ENCODE measurements around the gene OTUD5. TPM values are rescaled to one million over a fixed set of nuclear protein-coding genes. Genes with fewer than 3 reads are reported as not detected.

The OTUD5 gene
- total and polyA plus RNA-seq, 12 donors = 39.4 to 79.5 (median 53.8) TPM

- H3K27me3 ChIP-seq = no peaks in the 10 kb centered on the region
- WGBS, 4 donors = 85 to 92% (median 91%) methylated on average over 7 to 14 of the region's 14 CpGs
- H3K27ac ChIP-seq = no peak overlapping the region
- no peaks in the 10 kb centered on the region for H3K9me3 ChIP-seq (replicated peaks in 1 of 3)
- H3K36me3 ChIP-seq (replicated peaks in 1 of 2) = peaks cover 0 to 24% of the 10 kb centered on the region in 2 donors
- no peak overlapping the region for H3K4me3 ChIP-seq
- no peaks in the 10 kb centered on the region for H3K4me1 ChIP-seq (replicated peaks in 1 of 2)
- DNase-seq = no peak
- TF ChIP-seq CTCF (IDR thresholded peaks at IDR 0.05) = no peak
- no peak for TF ChIP-seq POLR2A (IDR thresholded peaks at IDR 0.05)
- intact Hi-C loops (cut with DNase I) = loop anchor here in 1 of 2 donors (10.0 kb wide), 1 partner anchor 110 kb away; no protein-coding TSS in a partner anchor
Observed at GRCh38 chrX:48904626-48905025, 52.8 kb downstream of the OTUD5 start.

- H3K36me3 ChIP-seq (replicated peaks in 1 of 2) = peaks cover 0 to 24% of the 10 kb centered on the region in 2 donors
- H3K27me3 ChIP-seq = no peaks in the 10 kb centered on the region
- H3K9me3 ChIP-seq (replicated peaks in 1 of 3) = no peaks in the 10 kb centered on the region
- no peak overlapping the region for H3K4me3 ChIP-seq
- H3K27ac ChIP-seq = no peak overlapping the region
- WGBS, 4 donors = 76 to 100% (median 82%) methylated on average over 1 to 8 of the region's 8 CpGs
- TF ChIP-seq POLR2A (IDR thresholded peaks at IDR 0.05) (no peak), CTCF (IDR thresholded peaks at IDR 0.05) (no peak)
- DNase-seq = no peak
- peaks cover 0 to 1% of the 10 kb centered on the region in 2 donors for H3K4me1 ChIP-seq (replicated peaks in 1 of 2)
- intact Hi-C loops (cut with DNase I) = loop anchor here in 1 of 2 donors (10.0 kb wide), 1 partner anchor 109 kb away; no protein-coding TSS in a partner anchor
Observed at GRCh38 chrX:48904180-48904579, 53.2 kb downstream of the OTUD5 start.

GRCh38 chrX:48903290-48903689 lies 54.1 kb downstream of the OTUD5 start:
- H3K9me3 ChIP-seq (replicated peaks in 1 of 3) = no peaks in the 10 kb centered on the region
- DNase-seq = no peak
- peaks cover 0 to 5% of the 10 kb centered on the region in 2 donors for H3K4me1 ChIP-seq (replicated peaks in 1 of 2)
- intact Hi-C loops (cut with DNase I) = loop anchor here in 1 of 2 donors (10.0 kb wide), 1 partner anchor 108 kb away; no protein-coding TSS in a partner anchor
- H3K4me3 ChIP-seq = no peak overlapping the region
- WGBS, 4 donors = 79 to 90% (median 85%) methylated on average over 6 of the region's 6 CpGs
- H3K27me3 ChIP-seq = no peaks in the 10 kb centered on the region
- H3K36me3 ChIP-seq (replicated peaks in 1 of 2) = peaks cover 0 to 24% of the 10 kb centered on the region in 2 donors
- no peak overlapping the region for H3K27ac ChIP-seq
- TF ChIP-seq CTCF (IDR thresholded peaks at IDR 0.05) = no peak

GRCh38 chrX:48902776-48903175 lies 54.6 kb downstream of the OTUD5 start:
- no peak for TF ChIP-seq CTCF (IDR thresholded peaks at IDR 0.05)
- no peak for TF ChIP-seq POLR2A (IDR thresholded peaks at IDR 0.05)
- H3K36me3 ChIP-seq (replicated peaks in 1 of 2) = peaks cover 0 to 24% of the 10 kb centered on the region in 2 donors
- H3K27ac ChIP-seq = no peak overlapping the region
- no peak for DNase-seq
- H3K27me3 ChIP-seq = no peaks in the 10 kb centered on the region
- H3K4me1 ChIP-seq (replicated peaks in 1 of 2) = peaks cover 0 to 5% of the 10 kb centered on the region in 2 donors
- H3K4me3 ChIP-seq = no peak overlapping the region
- intact Hi-C loops (cut with DNase I) = loop anchor here in 1 of 2 donors (10.0 kb wide), 1 partner anchor 108 kb away; no protein-coding TSS in a partner anchor
- 86 to 93% (median 89%) methylated on average over 4 to 14 of the region's 14 CpGs for WGBS, 4 donors
- no peaks in the 10 kb centered on the region for H3K9me3 ChIP-seq (replicated peaks in 1 of 3)

Data from adrenal gland (tissue), 12 donors.